Heart left ventricle (tissue), 16 donors: ENCODE results near the gene KIAA1958. TPM values are rescaled to one million over a fixed set of nuclear protein-coding genes. Genes with fewer than 3 reads are reported as not detected.

Experiments used
- ATAC-seq, 4 donors: fragments of 200-7000 bp; cut with Tn5 transposase; one replicate each; pipeline ENCODE4 v1.9.1; 2020 to 2022; ENCODE audit warnings: moderate library complexity in 4 of 4, mild to moderate bottlenecking in 3 of 4, moderate number of reproducible peaks in 1 of 4
- DNase-seq, 5 donors: peaks; one replicate each; pipeline ENCODE4 v3.0.0-alpha.2; 2020
- H3K27ac ChIP-seq, 12 donors: fragments of 200-600 bp; sonication (generic) in 4 of 12; one replicate each; pipeline versions ENCODE4 v1.5.0 to v1.8.0; 2016 to 2022; ENCODE audit warnings: mild to moderate bottlenecking in 2 of 12
- H3K27me3 ChIP-seq, 9 donors: fragments of 200-600 bp; sonication (generic) in 2 of 9; one replicate each; pipeline versions ENCODE4 v1.5.1 to v1.8.0; 2016 to 2022; ENCODE audit warnings: mild to moderate bottlenecking in 3 of 9
- H3K36me3 ChIP-seq, 9 donors: fragments of 200-600 bp; sonication (generic) in 2 of 9; one replicate each; pipeline versions ENCODE4 v1.5.0 to v1.8.0; 2018 to 2022; ENCODE audit warnings: mild to moderate bottlenecking in 2 of 9
- H3K4me1 ChIP-seq, 12 donors: fragments of 200-600 bp; sonication (generic) in 4 of 12; one replicate each; pipeline versions ENCODE4 v1.5.0 to v1.8.0; 2016 to 2022; ENCODE audit warnings: mild to moderate bottlenecking in 3 of 12
- H3K4me3 ChIP-seq, 12 donors: fragments of 200-600 bp; sonication (generic) in 4 of 12; one replicate each; pipeline versions ENCODE4 v1.5.0 to v1.8.0; 2017 to 2022; ENCODE audit warnings: mild to moderate bottlenecking in 9 of 12, moderate library complexity in 4 of 12
- H3K9me3 ChIP-seq, 12 donors: fragments of 200-600 bp; sonication (generic) in 4 of 12; one replicate each; pipeline versions ENCODE4 v1.5.0 to v1.8.0; 2016 to 2022; ENCODE audit warnings: mild to moderate bottlenecking in 1 of 12
- POLR2A ChIP-seq, 2 donors: fragments of 450-650 bp; IDR thresholded peaks; one replicate each; pipeline ENCODE4 v1.6.1; 2017; ENCODE audit warnings: antibody characterized with exemption in 2 of 2, mild to moderate bottlenecking in 2 of 2, moderate library complexity in 2 of 2
- WGBS, 4 donors: extraction: QIAGEN DNeasy Blood & Tissue Kit in 2 of 4; methylation state at CpG; one replicate each; pipeline versions ENCODE4 v1.1.5 to v1.1.7; 2013 to 2018; 5-methylcytosine and 5-hydroxymethylcytosine counted together
- intact Hi-C, 10 donors: fragments of 100-400 bp; cut with DNase I; formaldehyde crosslinking; loops; one replicate each; pipeline versions ENCODE4 v1.11.1 to v1.14.2; 2022
- polyA plus RNA-seq, 2 donors: library from polyadenylated mRNA; stranded (reverse); fragments of 200-250 nt; gene quantifications; one replicate each; pipeline ENCODE4 v1.2.3, GENCODE V29; 2013
- total RNA-seq, 9 donors: library from RNA; depleted of rRNA in 2 of 9; stranded (reverse); fragments of >200 nt in 2 of 9; fragmentation: NEBNext Ultra II Directional in 3 of 9; extraction: Animal tissue kit (Norgen Biotek cat#: 25700) in 3 of 9; gene quantifications; one replicate each; pipeline versions ENCODE4 v1.1.0 to v1.2.4, GENCODE V29; 2016 to 2023
- TF ChIP-seq, protein P1 (sequence below), 12 donors: fragments of 200-600 bp; sonication (generic) in 4 of 12; IDR thresholded peaks; one replicate each; pipeline versions ENCODE4 v1.5.0 to v1.8.0; 2018 to 2022; ENCODE audit warnings: antibody characterized with exemption in 12 of 12, mild to moderate bottlenecking in 5 of 12
- donor health status: ischemic (EF 13 %, LVEDD 7.1; RV severe dilation, severe dysfunction).
- donor health status: healthy with polysubstance abuse.
- donor health status: DM: no; HTN: yes; CAD: no.
- donor health status: DM: no; HTN: no; CAD: no.
- donor health status: ischemic (EF 25% LVEDD 6.9; RV normal size, moderate dysfunction).
- donor health status: ischemic (EF 25% LVEDD 5.7; RV mildly dilated, moderate dysfunction).
- donor health status: healthy.
- donor health status: DM: yes; HTN: yes; CAD: no.
- donor health status: ischemic (EF 35%, LVEDD 5.7; RV mildly dilated, moderate dysfunction).
- donor health status: nonischemic (EF 11% LVEDD 7.7; RV severe dilation, severe dysfunction).
- donor health status: DM: yes; HTN: yes; CAD: no.
- donor health status: PGD.
- donor health status: ischemic (EF 29% LVEDD 5.4; RV normal size, mild dysfunction).
- donor health status: nonischemic (EF 23%, LVEDD 6.1; RV moderate dilation, normal function).

Gene KIAA1958
- total and polyA plus RNA-seq, 11 donors = 0.99 to 8.5 (median 5.8) TPM

GRCh38 chr9:112520069-112520468 is 33.4 kb downstream of the KIAA1958 start:
- H3K9me3 ChIP-seq = no peaks in the 10 kb centered on the region
- H3K36me3 ChIP-seq = no peaks in the 10 kb centered on the region
- peaks cover 0 to 10% (median 0%) of the 10 kb centered on the region in 12 donors for H3K4me1 ChIP-seq
- ATAC-seq (no peak), DNase-seq (no peak)
- no peaks in the 10 kb centered on the region for H3K27me3 ChIP-seq
- H3K4me3 ChIP-seq = no peak overlapping the region
- TF ChIP-seq POLR2A (IDR thresholded peaks at IDR 0.05) = no peak
- TF ChIP-seq, protein P1, sequence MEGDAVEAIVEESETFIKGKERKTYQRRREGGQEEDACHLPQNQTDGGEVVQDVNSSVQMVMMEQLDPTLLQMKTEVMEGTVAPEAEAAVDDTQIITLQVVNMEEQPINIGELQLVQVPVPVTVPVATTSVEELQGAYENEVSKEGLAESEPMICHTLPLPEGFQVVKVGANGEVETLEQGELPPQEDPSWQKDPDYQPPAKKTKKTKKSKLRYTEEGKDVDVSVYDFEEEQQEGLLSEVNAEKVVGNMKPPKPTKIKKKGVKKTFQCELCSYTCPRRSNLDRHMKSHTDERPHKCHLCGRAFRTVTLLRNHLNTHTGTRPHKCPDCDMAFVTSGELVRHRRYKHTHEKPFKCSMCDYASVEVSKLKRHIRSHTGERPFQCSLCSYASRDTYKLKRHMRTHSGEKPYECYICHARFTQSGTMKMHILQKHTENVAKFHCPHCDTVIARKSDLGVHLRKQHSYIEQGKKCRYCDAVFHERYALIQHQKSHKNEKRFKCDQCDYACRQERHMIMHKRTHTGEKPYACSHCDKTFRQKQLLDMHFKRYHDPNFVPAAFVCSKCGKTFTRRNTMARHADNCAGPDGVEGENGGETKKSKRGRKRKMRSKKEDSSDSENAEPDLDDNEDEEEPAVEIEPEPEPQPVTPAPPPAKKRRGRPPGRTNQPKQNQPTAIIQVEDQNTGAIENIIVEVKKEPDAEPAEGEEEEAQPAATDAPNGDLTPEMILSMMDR (IDR thresholded peaks at IDR 0.05) = no peak
- WGBS, 4 donors = 80 to 89% (median 81%) methylated on average over 1 of the region's 1 CpG
- no peak overlapping the region for H3K27ac ChIP-seq
- intact Hi-C loops = no loop called here

- no peaks in the 10 kb centered on the region for H3K27me3 ChIP-seq
- H3K4me1 ChIP-seq = peaks cover 0 to 10% (median 0%) of the 10 kb centered on the region in 12 donors
- no peak overlapping the region for H3K4me3 ChIP-seq
- no peaks in the 10 kb centered on the region for H3K9me3 ChIP-seq
- WGBS, 4 donors = 62 to 81% (median 65%) methylated on average over 3 of the region's 3 CpGs
- TF ChIP-seq, protein P1 (IDR thresholded peaks at IDR 0.05) = no peak
- no peak for TF ChIP-seq POLR2A (IDR thresholded peaks at IDR 0.05)
- no peak for DNase-seq
- H3K27ac ChIP-seq = no peak overlapping the region
- intact Hi-C loops = no loop called here
- no peaks in the 10 kb centered on the region for H3K36me3 ChIP-seq
- ATAC-seq = no peak
Observed at GRCh38 chr9:112520656-112521055, 34.0 kb downstream of the KIAA1958 start.

GRCh38 chr9:112526973-112527372 is 40.3 kb downstream of the KIAA1958 start:
- no peak for ATAC-seq
- H3K9me3 ChIP-seq = no peaks in the 10 kb centered on the region
- 26 to 50% (median 36%) methylated on average over 1 of the region's 1 CpG for WGBS, 4 donors
- intact Hi-C loops = no loop called here
- no peaks in the 10 kb centered on the region for H3K36me3 ChIP-seq
- no peak for DNase-seq
- peaks cover 0 to 19% (median 3%) of the 10 kb centered on the region in 12 donors for H3K4me1 ChIP-seq
- no peaks in the 10 kb centered on the region for H3K27me3 ChIP-seq
- no peak for TF ChIP-seq POLR2A (IDR thresholded peaks at IDR 0.05)
- TF ChIP-seq, protein P1 (IDR thresholded peaks at IDR 0.05) = no peak
- no peak overlapping the region for H3K4me3 ChIP-seq
- H3K27ac ChIP-seq = no peak overlapping the region

GRCh38 chr9:112527959-112528358 is 41.3 kb downstream of the KIAA1958 start:
- H3K4me3 ChIP-seq = no peak overlapping the region
- no peaks in the 10 kb centered on the region for H3K27me3 ChIP-seq
- H3K36me3 ChIP-seq = no peaks in the 10 kb centered on the region
- DNase-seq (no peak), ATAC-seq (no peak)
- WGBS, 4 donors = 74 to 78% (median 77%) methylated on average over 2 of the region's 2 CpGs
- TF ChIP-seq POLR2A (IDR thresholded peaks at IDR 0.05) = no peak
- TF ChIP-seq, protein P1 (IDR thresholded peaks at IDR 0.05) = no peak
- no peaks in the 10 kb centered on the region for H3K9me3 ChIP-seq
- intact Hi-C loops = no loop called here
- no peak overlapping the region for H3K27ac ChIP-seq
- peaks cover 0 to 29% (median 5%) of the 10 kb centered on the region in 12 donors for H3K4me1 ChIP-seq
